OCI-LY7 (cell line): ENCODE results near the gene UNC5A.

ENCODE experiments used
- CTCF ChIP-seq: fragments of 200-600 bp; sonication (generic); conservative IDR thresholded peaks from 2 replicates; pipeline ENCODE4 v1.5.1; 2014; ENCODE audit warnings: mild to moderate bottlenecking, antibody characterized with exemption, low read length, moderate library complexity, mixed read lengths
- EZH2phosphoT487 ChIP-seq: fragments of 200-600 bp; sonication (generic); IDR thresholded peaks from 2 replicates; pipeline ENCODE4 v1.6.1; 2018; ENCODE audit warnings: low read depth, borderline replicate concordance, mild to moderate bottlenecking, mixed run types, antibody characterized with exemption, low read length, moderate library complexity, mixed read lengths

- TF ChIP-seq CTCF (no peak), EZH2phosphoT487 (no peak)
Measured at GRCh38 chr5:176888865-176889165, 78.5 kb downstream of the UNC5A start.
